ENCODE measurements around the gene C1R.

C1R gene

GRCh38 chr12:7093486-7093885 is 1.2 kb upstream of the C1R start:
- no peaks in the 10 kb centered on the region for H3K36me3 ChIP-seq (ENCODE audit: insufficient read depth, low read length)
- no peaks in the 10 kb centered on the region for H3K9me3 ChIP-seq (replicated peaks; ENCODE audit: low read length)
- peaks cover 25% of the 10 kb centered on the region for H3K4me1 ChIP-seq (ENCODE audit: control insufficient read depth, insufficient read depth, low read length)
- H3K9ac ChIP-seq (ENCODE audit: low read depth, low read length) = no peak overlapping the region
- H3K27me3 ChIP-seq (ENCODE audit: control insufficient read depth, insufficient read depth, low read length) = peaks cover 6% of the 10 kb centered on the region
- H3K4me2 ChIP-seq (ENCODE audit: low read length) = no peak overlapping the region
- no peak overlapping the region for H3K4me3 ChIP-seq (ENCODE audit: low read length)

GRCh38 chr12:7092986-7093460 is 778 bp upstream of the C1R start:
- Histone ChIP-seq H3K9me3 (replicated peaks; ENCODE audit: low read length) (no peaks in the 10 kb centered on the region), H3K4me3 (ENCODE audit: low read length) (no peak overlapping the region), H3K4me2 (ENCODE audit: low read length) (no peak overlapping the region), H3K4me1 (ENCODE audit: control insufficient read depth, insufficient read depth, low read length) (peaks cover 25% of the 10 kb centered on the region), H3K9ac (ENCODE audit: low read depth, low read length) (peak overlapping the region; percentile 62), H3K27me3 (ENCODE audit: control insufficient read depth, insufficient read depth, low read length) (peaks cover 6% of the 10 kb centered on the region), H3K36me3 (ENCODE audit: insufficient read depth, low read length) (no peaks in the 10 kb centered on the region)

GRCh38 chr12:7091660-7092228 is 501 bp downstream of the C1R start:
- H3K9ac ChIP-seq (ENCODE audit: low read depth, low read length) = peak overlapping the region; percentile 62
- no peaks in the 10 kb centered on the region for H3K36me3 ChIP-seq (ENCODE audit: insufficient read depth, low read length)
- H3K4me1 ChIP-seq (ENCODE audit: control insufficient read depth, insufficient read depth, low read length) = peaks cover 23% of the 10 kb centered on the region
- H3K4me2 ChIP-seq (ENCODE audit: low read length) = peak overlapping the region; percentile 80
- no peaks in the 10 kb centered on the region for H3K9me3 ChIP-seq (replicated peaks; ENCODE audit: low read length)
- peak overlapping the region; percentile 66 for H3K4me3 ChIP-seq (ENCODE audit: low read length)
- H3K27me3 ChIP-seq (ENCODE audit: control insufficient read depth, insufficient read depth, low read length) = peaks cover 5% of the 10 kb centered on the region

GRCh38 chr12:7091171-7091570 is 1.1 kb downstream of the C1R start:
- peaks cover 3% of the 10 kb centered on the region for H3K27me3 ChIP-seq (ENCODE audit: control insufficient read depth, insufficient read depth, low read length)
- H3K9me3 ChIP-seq (replicated peaks; ENCODE audit: low read length) = no peaks in the 10 kb centered on the region
- no peak overlapping the region for H3K4me3 ChIP-seq (ENCODE audit: low read length)
- H3K4me1 ChIP-seq (ENCODE audit: control insufficient read depth, insufficient read depth, low read length) = peaks cover 23% of the 10 kb centered on the region
- H3K4me2 ChIP-seq (ENCODE audit: low read length) = peak overlapping the region; percentile 80
- H3K9ac ChIP-seq (ENCODE audit: low read depth, low read length) = peak overlapping the region; percentile 62
- H3K36me3 ChIP-seq (ENCODE audit: insufficient read depth, low read length) = no peaks in the 10 kb centered on the region

- no peaks in the 10 kb centered on the region for H3K36me3 ChIP-seq (ENCODE audit: insufficient read depth, low read length)
- H3K9me3 ChIP-seq (replicated peaks; ENCODE audit: low read length) = no peaks in the 10 kb centered on the region
- H3K4me2 ChIP-seq (ENCODE audit: low read length) = peak overlapping the region; percentile 80
- no peak overlapping the region for H3K4me3 ChIP-seq (ENCODE audit: low read length)
- H3K27me3 ChIP-seq (ENCODE audit: control insufficient read depth, insufficient read depth, low read length) = peaks cover 3% of the 10 kb centered on the region
- no peak overlapping the region for H3K9ac ChIP-seq (ENCODE audit: low read depth, low read length)
- H3K4me1 ChIP-seq (ENCODE audit: control insufficient read depth, insufficient read depth, low read length) = peaks cover 23% of the 10 kb centered on the region
Measured at GRCh38 chr12:7090222-7090998, 1.8 kb downstream of the C1R start.

GRCh38 chr12:7089196-7089871 is 2.9 kb downstream of the C1R start:
- H3K36me3 ChIP-seq (ENCODE audit: insufficient read depth, low read length) = no peaks in the 10 kb centered on the region
- H3K9me3 ChIP-seq (replicated peaks; ENCODE audit: low read length) = no peaks in the 10 kb centered on the region
- H3K4me1 ChIP-seq (ENCODE audit: control insufficient read depth, insufficient read depth, low read length) = peaks cover 23% of the 10 kb centered on the region
- no peak overlapping the region for H3K9ac ChIP-seq (ENCODE audit: low read depth, low read length)
- H3K27me3 ChIP-seq (ENCODE audit: control insufficient read depth, insufficient read depth, low read length) = peaks cover 3% of the 10 kb centered on the region
- no peak overlapping the region for H3K4me3 ChIP-seq (ENCODE audit: low read length)
- H3K4me2 ChIP-seq (ENCODE audit: low read length) = no peak overlapping the region

- Histone ChIP-seq H3K4me1 (ENCODE audit: control insufficient read depth, insufficient read depth, low read length) (peaks cover 26% of the 10 kb centered on the region), H3K9me3 (replicated peaks; ENCODE audit: low read length) (no peaks in the 10 kb centered on the region), H3K27me3 (ENCODE audit: control insufficient read depth, insufficient read depth, low read length) (peaks cover 3% of the 10 kb centered on the region), H3K9ac (ENCODE audit: low read depth, low read length) (no peak overlapping the region), H3K4me2 (ENCODE audit: low read length) (no peak overlapping the region), H3K4me3 (ENCODE audit: low read length) (no peak overlapping the region), H3K36me3 (ENCODE audit: insufficient read depth, low read length) (no peaks in the 10 kb centered on the region)
Measured at GRCh38 chr12:7083125-7083524, 9.1 kb downstream of the C1R start.

GRCh38 chr12:7081037-7081436 is 11.2 kb downstream of the C1R start:
- Histone ChIP-seq H3K4me1 (ENCODE audit: control insufficient read depth, insufficient read depth, low read length) (peaks cover 32% of the 10 kb centered on the region), H3K27me3 (ENCODE audit: control insufficient read depth, insufficient read depth, low read length) (no peaks in the 10 kb centered on the region), H3K4me3 (ENCODE audit: low read length) (no peak overlapping the region), H3K9me3 (replicated peaks; ENCODE audit: low read length) (no peaks in the 10 kb centered on the region), H3K4me2 (ENCODE audit: low read length) (no peak overlapping the region), H3K36me3 (ENCODE audit: insufficient read depth, low read length) (no peaks in the 10 kb centered on the region), H3K9ac (ENCODE audit: low read depth, low read length) (no peak overlapping the region)

- Histone ChIP-seq H3K36me3 (ENCODE audit: insufficient read depth, low read length) (no peaks in the 10 kb centered on the region), H3K4me2 (ENCODE audit: low read length) (peak overlapping the region; percentile 75), H3K9me3 (replicated peaks; ENCODE audit: low read length) (no peaks in the 10 kb centered on the region), H3K27me3 (ENCODE audit: control insufficient read depth, insufficient read depth, low read length) (no peaks in the 10 kb centered on the region), H3K9ac (ENCODE audit: low read depth, low read length) (peak overlapping the region; percentile 69), H3K4me3 (ENCODE audit: low read length) (peak overlapping the region; percentile 28), H3K4me1 (ENCODE audit: control insufficient read depth, insufficient read depth, low read length) (peaks cover 38% of the 10 kb centered on the region)
Measured at GRCh38 chr12:7079826-7080125, 12.5 kb downstream of the C1R start.

GRCh38 chr12:7078163-7078562 is 14.1 kb downstream of the C1R start:
- Histone ChIP-seq H3K4me1 (ENCODE audit: control insufficient read depth, insufficient read depth, low read length) (peaks cover 38% of the 10 kb centered on the region), H3K9me3 (replicated peaks; ENCODE audit: low read length) (no peaks in the 10 kb centered on the region)

GRCh38 chr12:7076493-7076892 is 15.8 kb downstream of the C1R start:
- Histone ChIP-seq H3K4me1 (ENCODE audit: control insufficient read depth, insufficient read depth, low read length) (peaks cover 38% of the 10 kb centered on the region), H3K4me3 (ENCODE audit: low read length) (no peak overlapping the region), H3K4me2 (ENCODE audit: low read length) (no peak overlapping the region), H3K36me3 (ENCODE audit: insufficient read depth, low read length) (no peaks in the 10 kb centered on the region), H3K9me3 (replicated peaks; ENCODE audit: low read length) (no peaks in the 10 kb centered on the region), H3K27me3 (ENCODE audit: control insufficient read depth, insufficient read depth, low read length) (no peaks in the 10 kb centered on the region), H3K9ac (ENCODE audit: low read depth, low read length) (no peak overlapping the region)

More at GRCh38 chr12:7078163-7078562, 14.1 kb downstream of the C1R start:
- Histone ChIP-seq H3K36me3 (ENCODE audit: insufficient read depth, low read length) (no peaks in the 10 kb centered on the region), H3K9ac (ENCODE audit: low read depth, low read length) (no peak overlapping the region), H3K27me3 (ENCODE audit: control insufficient read depth, insufficient read depth, low read length) (no peaks in the 10 kb centered on the region), H3K4me2 (ENCODE audit: low read length) (no peak overlapping the region), H3K4me3 (ENCODE audit: low read length) (no peak overlapping the region)

Measured in skeletal muscle satellite cell (primary cell).